Measurements from ENCODE around the gene CD99L2.
"Not testable (repeated sequence)": the region's sequence is repeated elsewhere in the genome, so short reads cannot be mapped to it uniquely, and the experiment has no call there.

The CD99L2 gene

DNA sequence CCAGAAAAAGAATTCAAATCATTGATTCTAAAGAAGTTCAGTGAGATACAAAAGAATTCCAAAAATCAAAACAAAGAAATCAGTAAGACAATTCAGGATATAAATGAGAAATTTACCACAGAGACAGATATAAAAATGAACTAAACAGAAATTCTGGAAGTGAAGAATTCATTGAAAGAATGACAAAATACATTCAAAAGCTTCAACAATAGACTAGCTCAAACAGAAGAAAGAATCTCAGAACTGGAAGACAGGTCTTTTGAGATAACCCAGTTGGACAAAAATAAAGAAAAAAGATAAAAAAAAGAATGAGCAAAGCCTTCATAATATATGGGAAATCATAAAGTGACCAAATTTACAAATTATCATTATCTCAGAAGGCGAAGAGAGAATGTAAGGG is 41.7 kb downstream of the CD99L2 start:
- DNase-seq (ENCODE audit: low read depth in 2 of 2, low spot score in 1 of 2): no peak

- DNase-seq (ENCODE audit: low read depth in 2 of 2, low spot score in 1 of 2): no peak
Observed at GRCh38 chrX:150856101-150856500, 42.4 kb downstream of the CD99L2 start.

DNA sequence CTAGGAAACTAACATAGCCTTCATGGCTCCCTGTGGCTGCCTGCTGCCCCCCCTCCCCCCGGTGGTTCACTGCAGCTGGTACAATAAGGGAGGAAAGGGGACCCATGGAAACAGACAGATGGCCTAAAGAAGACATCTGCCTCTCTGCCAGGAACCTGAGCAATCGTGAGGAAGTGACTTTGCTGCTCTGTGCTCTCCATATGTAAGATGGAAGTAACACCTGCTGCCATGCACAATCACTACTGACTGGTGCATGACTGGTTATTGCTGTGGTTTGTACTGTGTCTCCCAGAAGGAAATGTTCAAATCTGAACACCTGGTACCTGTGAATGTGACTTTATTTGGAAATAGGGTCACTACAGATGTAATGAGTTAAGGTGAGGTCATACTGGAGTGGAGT is 43.6 kb downstream of the CD99L2 start:
- no peak for DNase-seq (ENCODE audit: low read depth in 2 of 2, low spot score in 1 of 2)

GRCh38 chrX:150849996-150850720 is 48.3 kb downstream of the CD99L2 start:
- DNase-seq (ENCODE audit: low read depth in 2 of 2, low spot score in 1 of 2): no peak

DNA sequence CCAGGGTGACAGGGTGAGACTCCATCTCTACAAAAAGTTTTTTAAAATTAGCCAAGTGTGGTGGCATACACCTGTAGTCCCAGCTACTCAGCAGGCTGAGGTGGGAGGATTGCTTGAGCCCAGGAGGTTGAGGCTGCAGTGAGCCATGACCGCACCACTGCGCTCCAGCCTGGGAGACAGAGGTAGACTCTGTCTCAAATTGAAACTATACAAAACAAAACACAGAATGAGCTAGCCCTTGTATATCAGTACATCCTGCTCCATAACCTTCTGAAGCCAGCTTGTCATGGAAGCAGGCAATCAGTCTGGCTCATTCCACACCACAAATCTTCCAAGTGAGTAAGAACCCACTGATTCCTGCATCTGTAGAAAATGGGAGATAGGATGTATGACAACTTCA is 49.0 kb downstream of the CD99L2 start:
- DNase-seq (ENCODE audit: low read depth in 2 of 2, low spot score in 1 of 2): no peak

DNA sequence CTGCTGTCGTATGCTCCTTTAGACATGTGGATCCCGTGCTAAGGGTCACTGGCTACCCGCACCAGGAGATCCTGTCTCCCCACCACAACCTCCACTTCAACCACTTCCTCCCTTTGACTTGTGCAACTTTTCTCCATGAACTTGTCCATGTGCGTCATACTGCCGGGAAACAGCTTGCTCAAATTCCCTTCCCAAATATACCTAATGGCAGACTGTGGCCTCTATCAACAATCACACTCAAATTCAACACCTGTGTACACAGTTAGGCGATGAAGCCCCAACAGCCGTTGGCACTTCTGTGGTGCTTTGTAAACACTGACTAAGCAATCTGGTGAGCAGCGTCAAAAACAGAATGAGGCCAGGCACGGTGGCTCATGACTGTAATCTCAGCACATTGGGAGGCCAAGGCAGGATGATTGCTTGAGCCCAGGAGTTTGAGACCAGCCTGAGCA is 49.5 kb downstream of the CD99L2 start:
- DNase-seq (ENCODE audit: low read depth in 2 of 2, low spot score in 1 of 2): no peak

DNA sequence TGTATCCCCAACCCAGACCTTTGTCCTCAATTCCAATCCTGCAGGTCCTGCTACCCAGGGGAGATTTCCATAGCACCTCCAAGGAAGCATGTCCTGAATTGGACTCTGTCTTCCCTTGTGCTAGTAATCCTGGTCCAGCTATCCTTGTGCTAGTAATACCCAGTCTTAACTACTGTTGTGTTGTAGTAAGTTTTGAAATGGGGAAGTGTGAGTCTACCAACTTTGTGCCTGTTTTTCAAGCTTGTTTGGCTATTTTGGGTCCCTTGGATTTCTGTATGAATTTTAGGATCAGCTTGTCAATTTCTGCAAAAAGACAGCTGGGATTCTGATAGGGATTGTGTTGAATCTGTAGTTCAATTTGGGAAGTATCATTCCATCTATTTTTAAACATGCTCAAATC is 51.4 kb downstream of the CD99L2 start:
- no peak for DNase-seq (ENCODE audit: low read depth in 2 of 2, low spot score in 1 of 2)

DNA sequence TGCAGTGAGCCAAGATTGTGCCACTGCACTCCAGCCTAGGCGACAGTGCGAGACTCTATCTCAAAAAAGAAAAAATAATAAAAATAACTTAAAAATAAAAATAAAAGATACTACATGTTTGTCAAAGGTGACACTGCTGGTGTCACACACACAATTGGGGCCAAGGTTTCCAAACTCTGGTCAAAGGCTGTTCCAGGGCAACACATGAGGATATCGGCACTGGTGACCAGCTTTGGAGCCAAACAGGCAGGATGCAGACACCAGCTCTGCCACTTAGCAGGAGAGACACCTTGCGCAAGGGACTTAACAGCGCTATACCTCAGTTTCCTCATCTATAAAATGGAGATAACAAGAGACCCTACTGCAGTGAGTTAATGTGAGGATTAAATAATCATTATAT is 52.3 kb downstream of the CD99L2 start:
- DNase-seq (ENCODE audit: low read depth in 2 of 2, low spot score in 1 of 2): no peak

- no peak for DNase-seq (ENCODE audit: low read depth in 2 of 2, low spot score in 1 of 2)
Observed at GRCh38 chrX:150845091-150845490, 53.4 kb downstream of the CD99L2 start.

- DNase-seq (ENCODE audit: low read depth in 2 of 2, low spot score in 1 of 2): no peak
Observed at GRCh38 chrX:150844016-150844415, 54.5 kb downstream of the CD99L2 start.

GRCh38 chrX:150842198-150842685 is 56.2 kb downstream of the CD99L2 start:
- DNase-seq (ENCODE audit: low read depth in 2 of 2, low spot score in 1 of 2): no peak

DNA sequence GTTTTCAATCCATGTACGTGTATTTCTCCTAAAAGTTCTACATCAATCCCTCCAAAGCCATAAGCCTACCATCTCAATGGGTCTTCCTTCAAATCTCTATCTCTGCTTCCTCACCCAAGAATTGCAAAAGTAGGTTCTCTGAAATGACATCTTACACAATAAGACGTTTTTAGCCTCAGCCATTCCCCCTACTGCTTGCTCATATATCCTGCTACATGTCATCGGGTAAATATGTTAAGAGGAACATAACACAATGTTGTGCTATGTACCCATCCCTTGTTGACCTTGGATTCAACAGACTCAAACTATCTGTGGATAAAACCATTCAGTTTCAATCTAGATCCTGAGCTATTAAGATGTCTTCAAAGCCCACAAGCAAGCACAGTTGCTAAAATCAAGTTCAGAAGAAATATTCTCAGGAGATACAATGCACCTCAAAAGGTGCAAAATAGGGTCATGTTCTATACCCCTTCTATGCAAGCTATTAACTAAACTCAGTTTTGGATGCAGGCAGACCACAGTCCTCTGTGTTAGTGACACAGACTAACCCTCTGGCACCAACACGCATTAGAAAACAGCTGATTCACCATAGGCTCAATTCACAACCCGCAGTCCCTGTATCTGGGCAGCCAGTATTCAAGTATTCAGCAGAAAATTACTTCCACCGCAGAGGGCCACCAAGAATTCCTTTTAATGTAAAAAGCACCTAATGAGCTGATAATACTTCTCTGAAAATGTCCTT is 56.8 kb downstream of the CD99L2 start:
- DNase-seq (ENCODE audit: low read depth in 2 of 2, low spot score in 1 of 2): no peak

GRCh38 chrX:150837845-150838244 is 60.6 kb downstream of the CD99L2 start:
- DNase-seq (ENCODE audit: low read depth in 2 of 2, low spot score in 1 of 2): no peak

DNA sequence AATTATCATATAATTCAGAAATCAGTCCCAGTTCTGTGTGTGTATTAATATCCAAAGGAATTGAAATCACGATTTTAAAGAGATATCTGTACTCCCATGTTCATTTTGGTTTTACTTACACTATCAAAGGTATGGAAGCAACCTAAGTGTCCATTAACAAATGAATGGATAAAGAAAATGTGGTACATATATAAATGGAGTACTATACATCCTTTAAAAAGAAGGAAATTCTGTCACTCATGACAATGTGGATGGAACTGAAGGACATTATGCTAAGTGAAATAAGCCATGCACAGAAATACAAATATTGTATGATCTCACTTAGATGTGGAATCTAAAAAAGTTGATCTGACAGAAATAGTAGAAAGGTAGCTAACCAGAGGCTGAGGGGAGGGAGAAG is 63.8 kb downstream of the CD99L2 start:
- no peak for DNase-seq (ENCODE audit: low read depth in 2 of 2, low spot score in 1 of 2)

DNA sequence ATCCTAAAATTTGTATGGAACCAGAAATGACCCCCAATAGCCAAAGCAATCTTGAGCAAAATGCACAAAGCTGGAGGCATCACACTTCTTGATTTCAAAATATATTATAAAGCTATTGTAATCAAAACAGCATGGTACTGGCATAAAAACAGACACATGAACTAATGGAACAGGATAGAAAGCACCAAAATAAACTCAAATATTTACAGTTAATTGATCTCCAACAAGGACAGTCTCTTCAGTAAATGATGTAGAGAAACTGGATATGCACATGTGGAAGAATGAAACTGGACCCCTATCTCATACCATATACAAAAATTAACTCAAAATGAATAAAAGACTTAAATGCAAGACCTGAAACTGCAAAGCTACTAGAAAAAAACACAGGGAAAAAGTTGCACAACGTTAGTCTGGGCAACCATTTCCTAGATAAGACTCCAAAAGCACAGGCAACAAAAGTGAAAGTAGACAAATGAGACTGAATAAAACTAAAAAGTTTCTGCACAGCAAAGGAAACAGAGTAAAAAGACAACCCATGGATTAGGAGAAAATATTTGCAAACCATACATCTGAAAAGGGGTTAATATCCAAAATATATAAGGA is 64.9 kb downstream of the CD99L2 start:
- no peak for DNase-seq (ENCODE audit: low read depth in 2 of 2, low spot score in 1 of 2)

DNA sequence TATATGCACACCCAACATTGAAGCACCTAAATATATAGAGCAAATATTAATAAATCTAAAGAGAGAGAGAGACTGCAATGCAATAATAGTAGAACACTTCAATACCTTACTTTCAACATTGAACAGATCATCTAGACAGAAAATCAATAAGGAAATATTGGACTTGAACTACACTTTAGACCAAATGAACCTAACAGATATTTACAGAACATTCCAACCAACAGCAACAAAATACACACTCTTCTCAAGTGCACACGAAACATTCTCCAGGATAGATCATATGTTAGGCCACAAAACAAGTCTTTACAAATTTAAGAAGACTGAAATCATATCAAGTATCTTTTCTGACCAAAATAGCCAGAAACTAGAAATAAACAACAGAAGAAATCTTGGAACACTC is 66.6 kb downstream of the CD99L2 start:
- DNase-seq (ENCODE audit: low read depth in 2 of 2, low spot score in 1 of 2): no peak

DNA sequence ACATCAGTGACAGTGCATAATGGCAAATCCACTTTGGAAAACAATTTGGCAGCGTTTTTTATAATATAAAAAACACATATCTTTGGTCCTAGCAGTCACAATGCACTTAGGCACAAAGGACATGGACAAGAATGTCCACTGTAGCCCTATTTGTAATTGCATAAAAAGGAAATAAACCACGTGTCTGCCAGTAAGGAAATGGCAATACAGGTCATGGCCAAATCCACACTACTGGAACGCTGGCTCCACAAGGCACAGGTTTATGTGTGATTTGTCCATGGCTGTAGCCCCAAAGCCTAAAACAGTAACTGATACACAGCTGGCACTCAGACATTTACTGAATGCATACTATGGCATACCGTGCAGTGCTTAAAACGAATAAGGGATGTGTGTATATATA is 69.7 kb downstream of the CD99L2 start:
- DNase-seq (ENCODE audit: low read depth in 2 of 2, low spot score in 1 of 2): no peak

DNA sequence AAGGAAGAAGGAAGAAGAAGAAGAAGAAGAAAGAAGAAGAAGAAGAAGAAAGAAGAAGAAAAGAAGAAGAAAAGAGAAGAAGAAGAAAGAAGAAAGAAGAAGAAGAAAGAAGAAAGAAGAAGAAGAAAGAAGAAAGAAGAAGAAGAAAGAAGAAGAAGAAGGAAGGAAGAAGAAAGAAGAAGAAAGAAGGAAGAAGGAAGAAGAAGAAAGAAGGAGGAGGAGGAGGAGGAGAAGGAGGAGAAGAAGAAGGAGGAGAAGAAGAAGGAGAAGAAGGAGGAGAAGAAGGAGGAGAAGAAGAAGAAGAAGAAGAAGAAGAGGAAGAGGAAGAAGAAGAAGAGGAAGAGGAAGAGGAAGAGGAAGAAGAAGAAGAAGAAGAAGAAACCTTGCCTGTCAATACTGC is 74.1 kb downstream of the CD99L2 start:
- DNase-seq (ENCODE audit: low read depth in 2 of 2, low spot score in 1 of 2): not testable (repeated sequence)

DNA sequence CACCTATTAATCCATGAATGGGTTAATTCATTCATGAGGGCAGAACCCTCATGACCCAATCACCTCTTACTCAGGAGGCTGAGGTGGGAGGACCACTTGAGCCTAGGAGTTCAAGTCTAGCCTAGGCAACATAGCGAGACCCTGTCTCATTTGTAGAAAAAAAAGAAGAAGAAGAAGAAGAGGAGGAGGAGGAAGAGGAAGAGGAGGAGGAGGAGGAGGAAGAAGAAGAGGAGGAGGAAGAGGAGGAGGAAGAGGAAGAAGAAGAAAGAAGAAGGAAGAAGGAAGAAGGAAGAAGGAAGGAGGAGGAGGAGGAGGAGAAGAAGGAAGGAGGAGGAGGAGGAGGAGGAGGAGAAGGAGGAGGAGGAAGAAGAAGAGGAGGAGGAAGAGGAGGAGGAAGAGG is 74.6 kb downstream of the CD99L2 start:
- not testable (repeated sequence) for DNase-seq (ENCODE audit: low read depth in 2 of 2, low spot score in 1 of 2)

- no peak for DNase-seq (ENCODE audit: low read depth in 2 of 2, low spot score in 1 of 2)
Observed at GRCh38 chrX:150821971-150822370, 76.5 kb downstream of the CD99L2 start.

GRCh38 chrX:150813922-150814321 is 84.5 kb downstream of the CD99L2 start:
- DNase-seq (ENCODE audit: low read depth in 2 of 2, low spot score in 1 of 2): no peak

DNA sequence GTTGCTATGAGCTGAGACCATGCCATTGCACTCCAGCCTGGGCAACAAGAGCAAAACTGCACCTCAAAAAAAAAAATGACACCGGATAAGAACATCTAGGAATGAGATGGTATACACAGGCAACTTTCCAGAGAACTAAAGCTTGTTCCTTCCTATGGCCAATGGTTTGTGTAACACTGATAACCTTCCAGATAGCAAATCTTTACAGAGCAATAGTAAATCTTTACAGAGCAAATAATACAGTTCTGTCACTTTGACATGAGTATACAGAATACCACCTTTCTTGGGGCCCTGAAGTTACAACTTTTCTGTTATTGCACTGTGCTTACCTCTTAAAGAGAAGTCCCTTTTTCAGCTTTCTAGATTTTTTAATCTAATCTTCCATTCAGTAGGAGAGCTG is 91.6 kb downstream of the CD99L2 start:
- DNase-seq (ENCODE audit: low read depth in 2 of 2, low spot score in 1 of 2): no peak

Measured in stimulated activated CD8-positive, alpha-beta memory T cell treated with anti-CD3 and anti-CD28 coated beads, Interleukin-4, amount 100 ng/mL, for 4 hours (primary cell).